Measurements from ENCODE around the gene PRDX6.

DNA sequence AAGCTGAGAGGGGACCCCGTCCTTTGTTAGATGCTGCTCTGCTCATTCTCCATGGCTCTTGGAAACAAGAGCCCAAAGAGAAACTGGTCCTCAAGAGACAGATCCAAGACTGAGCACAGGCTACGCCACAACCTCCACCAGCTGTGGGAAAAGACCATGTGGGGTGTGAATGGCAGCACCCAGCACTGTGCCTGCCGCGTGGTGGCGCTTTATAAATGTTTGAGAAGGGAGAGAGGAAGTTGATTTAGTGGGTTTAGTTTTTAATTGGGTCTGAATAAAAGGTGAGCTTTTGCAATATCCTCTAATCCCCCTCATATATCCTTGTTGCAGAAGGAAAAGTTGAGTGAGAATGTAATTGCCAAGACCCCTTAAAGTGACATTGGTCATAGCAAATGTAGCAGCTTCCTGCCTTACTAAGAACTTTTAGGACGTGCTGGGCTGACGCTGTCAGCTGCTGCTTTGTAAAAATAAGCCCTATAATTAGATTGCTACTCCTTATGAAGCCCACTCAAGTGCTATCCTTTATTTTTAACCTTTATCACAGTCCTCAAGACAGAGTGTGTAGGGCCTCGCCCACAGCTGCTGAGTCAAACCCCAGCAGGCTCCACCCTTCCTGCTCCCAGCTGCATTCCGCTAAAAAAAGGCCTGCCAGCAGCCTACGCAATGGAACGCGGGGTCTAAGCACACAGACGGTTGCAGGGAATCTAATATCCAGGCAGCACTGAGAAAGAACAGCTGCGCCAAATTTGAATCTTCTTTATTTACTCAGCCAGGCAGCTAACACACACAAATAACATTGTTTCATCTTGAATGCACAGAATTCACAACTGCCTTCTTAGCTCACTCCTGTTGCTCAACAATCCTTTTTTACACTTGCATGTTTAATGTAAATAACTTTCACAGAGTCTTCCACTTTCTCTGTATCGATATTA lies 47.4 kb upstream of the PRDX6 start:
- TF ChIP-seq CTCF (IDR thresholded peaks at IDR 0.05) (peak; percentile 51 to 73 (median 68)), EP300 (IDR thresholded peaks at IDR 0.05) (peak in 1 of 2 donors; percentile 79), POLR2A (IDR thresholded peaks at IDR 0.05) (peak in 1 of 2 donors; percentile 39)

Data from tibial nerve (tissue), 4 donors.